WTC11 (cell line): ENCODE data around the gene MAP3K21.

ENCODE experiments used
- AFF4 ChIP-seq: sonication (generic); formaldehyde crosslinking; IDR thresholded peaks from 2 replicates; pipeline ENCODE4 v1.8.1; 2023; ENCODE audit warnings: mild to moderate bottlenecking, missing genetic modification reagents, borderline replicate concordance
- ATF2 ChIP-seq: sonication (generic); formaldehyde crosslinking; IDR thresholded peaks from 2 replicates; pipeline ENCODE4 v1.8.1; 2022; ENCODE audit warnings: low read depth, missing genetic modification reagents, borderline replicate concordance
- ATF3 ChIP-seq: sonication (generic); formaldehyde crosslinking; conservative IDR thresholded peaks from 2 replicates; pipeline ENCODE4 v1.8.1; 2022; ENCODE audit warnings: mild to moderate bottlenecking, missing genetic modification reagents
- CREB1 ChIP-seq: sonication (generic); formaldehyde crosslinking; IDR thresholded peaks from 2 replicates; pipeline ENCODE4 v1.8.0; 2023; ENCODE audit warnings: mild to moderate bottlenecking, missing genetic modification reagents
- CREM ChIP-seq: sonication (generic); formaldehyde crosslinking; IDR thresholded peaks from 2 replicates; pipeline ENCODE4 v1.8.1; 2022; ENCODE audit warnings: mild to moderate bottlenecking, missing genetic modification reagents, moderate library complexity
- CTCF ChIP-seq: fragments of 200-600 bp; IDR thresholded peaks from 2 replicates; pipeline ENCODE4 v1.8.0; 2022; ENCODE audit warnings: antibody characterized with exemption
- MLX ChIP-seq: sonication (generic); formaldehyde crosslinking; IDR thresholded peaks from 2 replicates; pipeline ENCODE4 v1.8.1; 2023; ENCODE audit warnings: mild to moderate bottlenecking, missing genetic modification reagents, moderate library complexity
- STAT6 ChIP-seq: sonication (generic); formaldehyde crosslinking; conservative IDR thresholded peaks from 2 replicates; pipeline ENCODE4 v1.8.1; 2023; ENCODE audit warnings: mild to moderate bottlenecking, low read depth, missing genetic modification reagents, moderate library complexity
- ZBTB21 ChIP-seq: sonication (generic); formaldehyde crosslinking; IDR thresholded peaks from 2 replicates; pipeline ENCODE4 v1.8.1; 2023; ENCODE audit warnings: mild to moderate bottlenecking, missing genetic modification reagents, borderline replicate concordance
- ZBTB43 ChIP-seq: sonication (generic); formaldehyde crosslinking; IDR thresholded peaks from 2 replicates; pipeline ENCODE4 v1.8.1; 2023; ENCODE audit warnings: mild to moderate bottlenecking, missing genetic modification reagents
- ZNF121 ChIP-seq: sonication (generic); formaldehyde crosslinking; IDR thresholded peaks from 2 replicates; pipeline ENCODE4 v1.8.0; 2023; ENCODE audit warnings: missing genetic modification reagents
- TF ChIP-seq, protein P1 (sequence below): sonication (generic); formaldehyde crosslinking; IDR thresholded peaks from 2 replicates; pipeline ENCODE4 v1.8.0; 2022; ENCODE audit warnings: missing genetic modification reagents
- TF ChIP-seq, protein P2 (sequence below): sonication (generic); formaldehyde crosslinking; IDR thresholded peaks from 2 replicates; pipeline ENCODE4 v1.8.1; 2023; ENCODE audit warnings: mild to moderate bottlenecking, moderate library complexity, missing genetic modification reagents
- TF ChIP-seq, protein P3 (sequence below): sonication (generic); formaldehyde crosslinking; IDR thresholded peaks from 2 replicates; pipeline ENCODE4 v1.8.0; 2022; ENCODE audit warnings: mild to moderate bottlenecking, missing genetic modification reagents

DNA sequence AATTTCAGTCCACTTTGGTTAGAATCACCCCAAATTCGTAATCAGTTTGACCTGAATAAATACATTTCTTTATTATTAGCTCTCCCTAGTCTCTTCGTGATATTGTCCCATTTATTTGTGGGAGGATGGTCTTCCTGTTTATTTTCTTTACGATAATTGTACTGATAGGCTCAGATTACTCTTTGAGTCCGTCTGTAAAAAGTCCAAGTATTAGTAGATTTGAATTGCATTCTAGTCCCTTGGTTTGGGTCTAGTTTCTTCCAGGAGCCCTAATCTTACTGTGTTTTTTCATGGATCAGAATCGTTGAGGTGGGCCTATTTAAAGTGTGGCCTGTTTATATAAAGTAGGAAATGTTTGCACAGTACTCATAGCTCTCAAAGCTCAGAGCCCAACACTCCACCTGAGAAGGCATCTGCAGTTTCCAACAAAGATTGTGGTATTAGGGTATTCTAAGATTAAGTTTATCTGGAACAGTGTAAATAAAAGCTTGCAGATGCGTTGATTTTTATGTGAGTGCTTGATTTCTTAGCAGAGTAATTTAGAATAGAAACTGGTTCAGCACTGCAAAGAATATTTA lies 33.1 kb downstream of the MAP3K21 start:
- no peak for TF ChIP-seq CREB1 (CRISPR knock-in tag)
- TF ChIP-seq CTCF: no peak
- TF ChIP-seq ATF3 (CRISPR knock-in tag): no peak
- TF ChIP-seq, protein P1, sequence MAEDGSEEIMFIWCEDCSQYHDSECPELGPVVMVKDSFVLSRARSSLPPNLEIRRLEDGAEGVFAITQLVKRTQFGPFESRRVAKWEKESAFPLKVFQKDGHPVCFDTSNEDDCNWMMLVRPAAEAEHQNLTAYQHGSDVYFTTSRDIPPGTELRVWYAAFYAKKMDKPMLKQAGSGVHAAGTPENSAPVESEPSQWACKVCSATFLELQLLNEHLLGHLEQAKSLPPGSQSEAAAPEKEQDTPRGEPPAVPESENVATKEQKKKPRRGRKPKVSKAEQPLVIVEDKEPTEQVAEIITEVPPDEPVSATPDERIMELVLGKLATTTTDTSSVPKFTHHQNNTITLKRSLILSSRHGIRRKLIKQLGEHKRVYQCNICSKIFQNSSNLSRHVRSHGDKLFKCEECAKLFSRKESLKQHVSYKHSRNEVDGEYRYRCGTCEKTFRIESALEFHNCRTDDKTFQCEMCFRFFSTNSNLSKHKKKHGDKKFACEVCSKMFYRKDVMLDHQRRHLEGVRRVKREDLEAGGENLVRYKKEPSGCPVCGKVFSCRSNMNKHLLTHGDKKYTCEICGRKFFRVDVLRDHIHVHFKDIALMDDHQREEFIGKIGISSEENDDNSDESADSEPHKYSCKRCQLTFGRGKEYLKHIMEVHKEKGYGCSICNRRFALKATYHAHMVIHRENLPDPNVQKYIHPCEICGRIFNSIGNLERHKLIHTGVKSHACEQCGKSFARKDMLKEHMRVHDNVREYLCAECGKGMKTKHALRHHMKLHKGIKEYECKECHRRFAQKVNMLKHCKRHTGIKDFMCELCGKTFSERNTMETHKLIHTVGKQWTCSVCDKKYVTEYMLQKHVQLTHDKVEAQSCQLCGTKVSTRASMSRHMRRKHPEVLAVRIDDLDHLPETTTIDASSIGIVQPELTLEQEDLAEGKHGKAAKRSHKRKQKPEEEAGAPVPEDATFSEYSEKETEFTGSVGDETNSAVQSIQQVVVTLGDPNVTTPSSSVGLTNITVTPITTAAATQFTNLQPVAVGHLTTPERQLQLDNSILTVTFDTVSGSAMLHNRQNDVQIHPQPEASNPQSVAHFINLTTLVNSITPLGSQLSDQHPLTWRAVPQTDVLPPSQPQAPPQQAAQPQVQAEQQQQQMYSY (CRISPR knock-in tag): no peak
- no peak for TF ChIP-seq ZBTB21 (CRISPR knock-in tag)
- TF ChIP-seq, protein P2, sequence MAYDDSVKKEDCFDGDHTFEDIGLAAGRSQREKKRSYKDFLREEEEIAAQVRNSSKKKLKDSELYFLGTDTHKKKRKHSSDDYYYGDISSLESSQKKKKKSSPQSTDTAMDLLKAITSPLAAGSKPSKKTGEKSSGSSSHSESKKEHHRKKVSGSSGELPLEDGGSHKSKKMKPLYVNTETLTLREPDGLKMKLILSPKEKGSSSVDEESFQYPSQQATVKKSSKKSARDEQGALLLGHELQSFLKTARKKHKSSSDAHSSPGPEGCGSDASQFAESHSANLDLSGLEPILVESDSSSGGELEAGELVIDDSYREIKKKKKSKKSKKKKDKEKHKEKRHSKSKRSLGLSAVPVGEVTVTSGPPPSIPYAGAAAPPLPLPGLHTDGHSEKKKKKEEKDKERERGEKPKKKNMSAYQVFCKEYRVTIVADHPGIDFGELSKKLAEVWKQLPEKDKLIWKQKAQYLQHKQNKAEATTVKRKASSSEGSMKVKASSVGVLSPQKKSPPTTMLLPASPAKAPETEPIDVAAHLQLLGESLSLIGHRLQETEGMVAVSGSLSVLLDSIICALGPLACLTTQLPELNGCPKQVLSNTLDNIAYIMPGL (CRISPR knock-in tag): no peak
- TF ChIP-seq, protein P3, sequence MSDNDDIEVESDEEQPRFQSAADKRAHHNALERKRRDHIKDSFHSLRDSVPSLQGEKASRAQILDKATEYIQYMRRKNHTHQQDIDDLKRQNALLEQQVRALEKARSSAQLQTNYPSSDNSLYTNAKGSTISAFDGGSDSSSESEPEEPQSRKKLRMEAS (CRISPR knock-in tag): no peak
- no peak for TF ChIP-seq ZBTB43 (CRISPR knock-in tag)
- no peak for TF ChIP-seq CREM
- TF ChIP-seq STAT6 (CRISPR knock-in tag): no peak
- TF ChIP-seq ATF2 (CRISPR knock-in tag): no peak
- TF ChIP-seq MLX (CRISPR knock-in tag): no peak
- TF ChIP-seq AFF4 (CRISPR knock-in tag): no peak
- no peak for TF ChIP-seq ZNF121
